Measurements from ENCODE around the gene FUT7.

GRCh38 chr9:137023583-137023991 lies 8.3 kb downstream of the FUT7 start:
- TF ChIP-seq CTCF (IDR thresholded peaks at IDR 0.05) (no peak), POLR2A (IDR thresholded peaks at IDR 0.05) (no peak)
